NT2/D1 (cell line): ENCODE results near the gene PRKRA.

Experiments used
- DNase-seq: peaks from one replicate; pipeline ENCODE4 v3.0.0-alpha.2; 2011; ENCODE audit warnings: low read depth, low spot score
- H3K27me3 ChIP-seq: 2 replicates; pipeline ENCODE4 v1.6.0; 2011; ENCODE audit warnings: mild to moderate bottlenecking; ENCODE audit not compliant: insufficient read length, insufficient read depth
- H3K36me3 ChIP-seq: 2 replicates; pipeline ENCODE4 v1.6.1; 2011; ENCODE audit warnings: mild to moderate bottlenecking, low read length, mixed read lengths; ENCODE audit not compliant: insufficient read depth, insufficient read length
- H3K4me1 ChIP-seq: 2 replicates; pipeline ENCODE4 v1.5.1; 2011; ENCODE audit not compliant: insufficient read depth, insufficient read length
- H3K4me3 ChIP-seq: 2 replicates; pipeline ENCODE4 v1.5.1; 2011; ENCODE audit warnings: low read depth; ENCODE audit not compliant: insufficient read length
- H3K9ac ChIP-seq: 2 replicates; pipeline ENCODE4 v1.6.0; 2011; ENCODE audit warnings: low read depth; ENCODE audit not compliant: insufficient read length
- H3K9me3 ChIP-seq: 2 replicates; pipeline ENCODE4 v1.5.1; 2011; ENCODE audit warnings: mild to moderate bottlenecking, low read length; ENCODE audit not compliant: insufficient read depth
- SUZ12 ChIP-seq: IDR thresholded peaks from 2 replicates; pipeline ENCODE4 v1.6.1; 2011; ENCODE audit not compliant: insufficient read length, insufficient read depth; ENCODE audit errors: extremely low read depth
- YY1 ChIP-seq: IDR thresholded peaks from 2 replicates; pipeline ENCODE4 v1.6.1; 2011; ENCODE audit not compliant: insufficient read length, insufficient read depth
- ZNF274 ChIP-seq: IDR thresholded peaks from 2 replicates; pipeline ENCODE4 v1.6.1; 2011; ENCODE audit warnings: mild to moderate bottlenecking, low read depth, low read length

The PRKRA gene

DNA sequence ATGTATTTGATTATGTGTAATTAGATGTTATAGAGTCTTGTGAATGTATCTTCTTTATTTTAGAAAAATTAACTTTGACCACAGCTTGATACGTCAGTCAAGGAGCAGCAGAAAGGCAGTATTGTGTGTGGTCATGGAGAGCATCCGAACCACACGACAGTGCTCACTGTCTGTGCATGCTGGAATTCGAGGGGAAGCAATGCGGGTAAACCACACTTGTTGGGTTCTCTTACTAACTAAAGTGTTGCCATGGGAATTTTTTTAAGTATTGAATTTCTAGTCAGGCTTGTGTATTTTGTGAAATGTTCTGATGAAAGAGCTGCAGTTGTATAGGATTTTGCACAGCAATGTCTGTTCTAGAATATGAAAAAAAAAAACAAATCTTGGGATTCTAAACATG lies 5.0 kb upstream of the PRKRA start:
- no peak for DNase-seq
- TF ChIP-seq SUZ12 (no peak), YY1 (no peak), ZNF274 (no peak)
- Histone ChIP-seq H3K9me3 (no peaks in the 10 kb centered on the region), H3K36me3 (peaks cover 2% of the 10 kb centered on the region), H3K27me3 (no peaks in the 10 kb centered on the region), H3K4me1 (no peaks in the 10 kb centered on the region), H3K4me3 (no peak overlapping the region), H3K9ac (no peak overlapping the region)

DNA sequence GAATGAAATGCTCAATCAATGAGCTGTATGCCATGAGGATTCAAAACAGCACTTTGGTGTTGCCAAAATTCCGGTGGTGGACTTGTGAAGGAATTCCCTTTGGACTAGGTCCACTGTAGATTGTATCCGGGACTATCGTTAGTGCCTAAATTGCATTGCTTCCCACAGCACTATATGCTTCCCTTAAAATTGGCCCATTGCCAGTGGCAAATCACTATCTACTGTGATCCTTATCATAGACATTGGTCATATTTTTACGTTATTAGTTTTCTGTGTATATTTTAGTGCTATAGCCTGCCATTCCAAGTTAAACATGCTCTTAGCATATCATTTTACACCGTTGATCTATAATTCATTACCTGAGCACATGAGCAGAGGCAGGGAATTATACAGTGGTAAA lies 1.9 kb upstream of the PRKRA start:
- H3K36me3 ChIP-seq, result peaks cover 25% of the 10 kb centered on the region
- H3K9ac ChIP-seq, result no peak overlapping the region
- no peak overlapping the region for H3K4me3 ChIP-seq
- no peak for DNase-seq
- no peaks in the 10 kb centered on the region for H3K9me3 ChIP-seq
- H3K27me3 ChIP-seq, result no peaks in the 10 kb centered on the region
- TF ChIP-seq ZNF274, result no peak
- TF ChIP-seq YY1, result no peak
- TF ChIP-seq SUZ12, result no peak
- no peaks in the 10 kb centered on the region for H3K4me1 ChIP-seq

GRCh38 chr2:178452334-178452733 lies 1.4 kb upstream of the PRKRA start:
- Histone ChIP-seq H3K9me3 (no peaks in the 10 kb centered on the region), H3K9ac (peak overlapping the region; percentile 59), H3K36me3 (peaks cover 30% of the 10 kb centered on the region), H3K27me3 (no peaks in the 10 kb centered on the region), H3K4me1 (no peaks in the 10 kb centered on the region), H3K4me3 (peak overlapping the region; percentile 69)
- no peak for TF ChIP-seq SUZ12
- TF ChIP-seq ZNF274, result no peak
- no peak for TF ChIP-seq YY1
- no peak for DNase-seq

- Histone ChIP-seq H3K4me3 (peak overlapping the region; percentile 93), H3K27me3 (no peaks in the 10 kb centered on the region), H3K36me3 (peaks cover 46% of the 10 kb centered on the region), H3K4me1 (no peaks in the 10 kb centered on the region), H3K9ac (peak overlapping the region; percentile 99), H3K9me3 (no peaks in the 10 kb centered on the region)
- no peak for DNase-seq
- TF ChIP-seq SUZ12 (no peak), ZNF274 (no peak), YY1 (no peak)
Measured at GRCh38 chr2:178450524-178450773, 526 bp downstream of the PRKRA start.

GRCh38 chr2:178449700-178450523 lies 1.1 kb downstream of the PRKRA start:
- no peak for TF ChIP-seq ZNF274
- no peak for TF ChIP-seq SUZ12
- TF ChIP-seq YY1, result no peak
- H3K36me3 ChIP-seq, result peaks cover 51% of the 10 kb centered on the region
- H3K9ac ChIP-seq, result peak overlapping the region; percentile 99
- DNase-seq, result no peak
- peak overlapping the region; percentile 93 for H3K4me3 ChIP-seq
- no peaks in the 10 kb centered on the region for H3K4me1 ChIP-seq
- no peaks in the 10 kb centered on the region for H3K9me3 ChIP-seq
- no peaks in the 10 kb centered on the region for H3K27me3 ChIP-seq

DNA sequence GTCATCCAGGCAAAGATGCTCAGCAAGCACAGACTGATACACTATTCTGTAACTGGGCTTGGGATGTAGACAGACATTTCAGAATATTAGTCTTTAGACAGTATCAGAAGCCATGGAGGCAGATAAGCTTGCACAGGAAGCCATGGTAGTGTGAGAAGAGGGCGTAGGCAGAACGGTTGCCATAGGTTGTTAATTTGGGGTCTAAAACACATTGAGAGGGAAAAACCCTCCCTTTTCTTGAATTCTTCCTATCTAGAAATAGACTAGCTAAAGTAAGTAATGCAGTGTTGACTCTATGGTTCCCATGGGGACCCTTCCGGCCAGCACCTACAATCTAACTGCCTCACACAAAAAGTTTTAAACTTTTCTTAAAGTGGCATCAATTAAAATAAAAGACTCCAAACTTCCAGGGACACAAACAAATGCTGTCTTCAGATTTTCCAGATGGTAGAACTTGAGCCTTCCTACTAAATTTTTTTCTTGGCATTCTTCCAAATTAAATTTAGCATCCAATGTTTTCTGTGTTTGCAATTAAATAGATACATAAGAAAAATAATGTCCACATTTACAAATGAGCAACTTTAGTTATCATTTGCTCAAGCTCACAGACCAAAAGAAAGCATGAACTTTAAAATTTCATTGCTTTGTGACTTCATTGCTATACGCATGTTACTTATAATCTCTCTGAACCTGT lies 1.9 kb downstream of the PRKRA start:
- no peak for DNase-seq
- TF ChIP-seq ZNF274 (no peak), SUZ12 (no peak), YY1 (no peak)
- peak overlapping the region; percentile 93 for H3K4me3 ChIP-seq
- no peaks in the 10 kb centered on the region for H3K9me3 ChIP-seq
- peaks cover 57% of the 10 kb centered on the region for H3K36me3 ChIP-seq
- H3K4me1 ChIP-seq, result no peaks in the 10 kb centered on the region
- H3K27me3 ChIP-seq, result no peaks in the 10 kb centered on the region
- H3K9ac ChIP-seq, result peak overlapping the region; percentile 99

GRCh38 chr2:178441426-178441825 lies 9.5 kb downstream of the PRKRA start:
- Histone ChIP-seq H3K36me3 (peaks cover 84% of the 10 kb centered on the region), H3K4me1 (no peaks in the 10 kb centered on the region), H3K27me3 (no peaks in the 10 kb centered on the region), H3K9ac (no peak overlapping the region), H3K4me3 (no peak overlapping the region), H3K9me3 (no peaks in the 10 kb centered on the region)
- no peak for DNase-seq
- TF ChIP-seq ZNF274, result no peak
- no peak for TF ChIP-seq YY1
- TF ChIP-seq SUZ12, result no peak
